Measurements from ENCODE around the gene RHBDL1.
"Not testable (repeated sequence)": the region's sequence is repeated elsewhere in the genome, so short reads cannot be mapped to it uniquely, and the experiment has no call there.

RHBDL1 gene

DNA sequence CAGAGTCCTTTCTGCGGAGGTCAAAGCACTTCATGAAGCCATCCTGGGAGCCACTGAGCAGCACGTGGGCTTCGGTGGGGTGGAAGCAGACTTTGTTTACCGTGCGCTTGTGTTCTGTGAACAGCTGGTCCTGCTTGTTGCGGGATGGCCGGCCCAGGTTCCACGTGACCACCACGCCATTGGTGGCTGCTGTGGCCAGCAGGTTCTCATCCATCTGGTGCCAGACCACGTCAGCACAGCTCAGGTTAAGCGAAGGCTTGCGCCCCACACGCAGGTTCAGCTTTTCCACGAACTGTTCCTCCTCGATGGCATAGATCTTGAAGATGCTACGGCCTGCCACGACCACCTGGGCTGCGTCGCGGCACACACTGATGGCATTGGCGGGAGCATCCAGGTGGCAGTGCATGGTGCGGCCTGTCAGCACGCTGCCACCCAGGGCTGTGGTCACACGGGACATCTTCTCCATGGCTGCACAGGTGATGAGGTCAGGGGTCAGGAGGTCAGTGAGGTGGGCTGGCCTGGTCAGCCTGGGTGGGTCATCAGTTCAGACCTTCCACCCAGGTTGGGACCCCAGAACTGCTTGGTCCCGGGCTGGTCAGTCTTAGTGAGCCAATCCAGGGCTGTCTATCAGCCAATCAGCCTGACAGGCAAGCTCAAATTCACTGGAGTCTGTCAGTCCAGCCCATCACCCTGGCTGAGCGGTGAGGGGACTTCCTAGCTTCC, 13.9 kb downstream of the RHBDL1 start:
- no peak for DNase-seq

DNA sequence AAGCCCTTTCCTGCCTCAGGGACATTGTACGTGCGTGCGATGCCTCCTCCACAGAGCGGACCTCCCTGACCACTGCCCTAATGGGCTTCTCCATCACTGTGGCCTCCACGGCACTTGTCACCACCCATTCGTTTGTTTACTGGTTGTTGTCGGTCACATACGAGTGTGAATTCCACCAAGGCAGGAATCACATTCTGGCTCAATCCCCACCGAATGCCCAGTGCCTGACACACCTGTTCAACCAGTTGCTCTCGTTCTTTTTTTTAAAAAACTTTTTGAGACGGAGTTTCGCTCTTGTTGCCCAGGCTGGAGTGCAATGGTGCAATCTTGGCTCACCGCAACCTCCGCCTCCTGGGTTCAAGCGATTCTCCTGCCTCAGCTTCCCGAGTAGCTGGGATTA, 15.8 kb downstream of the RHBDL1 start:
- DNase-seq, result not testable (repeated sequence)

DNA sequence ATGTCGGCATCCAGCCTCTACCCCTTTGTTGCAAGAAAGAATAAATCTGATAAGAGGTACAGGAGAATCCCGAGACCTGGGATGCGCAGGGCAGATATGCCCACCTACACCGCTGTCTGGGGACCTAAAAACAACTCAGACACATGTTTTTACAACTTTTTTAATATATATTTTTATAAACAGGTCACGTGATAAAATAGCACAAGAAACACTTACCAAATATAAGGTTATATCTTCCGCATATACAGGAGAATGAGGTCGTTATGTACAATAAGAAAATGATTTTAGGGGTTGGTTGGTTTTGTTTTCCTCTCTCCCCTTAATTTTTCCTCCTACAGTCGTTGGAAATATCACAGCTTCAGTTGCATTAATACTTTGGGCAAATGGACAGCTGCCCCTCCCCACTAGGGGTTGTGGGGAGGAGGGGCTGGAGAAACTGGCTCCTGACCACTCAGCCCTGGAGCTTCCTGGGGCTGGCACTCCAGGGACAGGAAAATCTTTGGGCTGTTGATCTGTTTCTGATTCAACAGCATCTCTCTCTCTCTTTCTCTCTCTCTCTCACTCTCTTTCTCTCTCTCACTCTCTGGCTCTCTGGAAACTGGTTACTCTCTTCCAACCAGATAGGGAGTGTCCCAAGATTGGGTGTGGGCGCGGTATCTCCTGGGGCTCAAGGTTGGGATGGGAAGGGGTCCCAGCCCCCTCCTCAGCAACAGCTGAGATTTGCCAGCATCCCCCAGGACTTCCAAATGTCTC, 17.1 kb downstream of the RHBDL1 start:
- no peak for DNase-seq

DNA sequence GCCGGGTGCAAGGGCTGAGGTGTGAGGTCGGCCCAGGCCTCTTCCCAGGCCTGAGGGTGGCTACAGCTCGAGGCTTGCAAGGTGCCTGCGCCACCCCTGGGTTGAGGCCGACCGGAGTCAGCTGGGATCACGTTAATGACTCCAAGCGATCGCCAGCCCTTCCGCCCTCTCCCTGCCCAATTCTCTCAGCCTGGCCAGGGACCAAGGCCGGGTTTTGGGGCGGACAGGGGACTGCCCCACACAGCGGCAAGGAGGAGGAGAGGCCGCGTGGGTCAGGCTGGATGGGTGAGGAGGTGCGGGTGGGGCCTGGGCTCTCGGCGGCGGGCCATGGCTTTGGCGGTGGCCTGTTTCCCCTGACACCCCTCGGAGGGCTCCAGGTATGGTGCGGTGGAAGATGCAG, 17.9 kb downstream of the RHBDL1 start:
- no peak for DNase-seq

DNA sequence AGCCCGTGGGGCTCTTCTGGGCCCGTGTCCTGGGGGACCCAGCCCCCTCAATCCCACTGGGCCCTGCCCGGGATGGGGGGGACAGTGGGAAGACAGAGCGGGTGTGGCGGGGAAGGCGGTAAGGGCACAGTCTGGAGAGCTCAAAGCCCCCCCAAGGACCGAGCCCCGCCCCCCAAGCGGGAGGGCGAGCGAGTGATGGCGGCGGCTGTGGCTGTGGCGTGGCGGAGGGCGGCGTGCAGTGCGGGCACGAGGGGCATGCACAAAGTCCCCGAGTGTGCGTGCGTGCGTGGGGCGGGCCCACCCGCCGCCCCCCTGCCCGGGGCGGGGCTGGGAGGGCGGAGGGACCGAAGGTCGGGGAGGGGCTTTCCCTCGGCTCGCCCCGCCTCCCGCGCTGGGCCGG, 18.3 kb downstream of the RHBDL1 start:
- DNase-seq, result no peak

DNA sequence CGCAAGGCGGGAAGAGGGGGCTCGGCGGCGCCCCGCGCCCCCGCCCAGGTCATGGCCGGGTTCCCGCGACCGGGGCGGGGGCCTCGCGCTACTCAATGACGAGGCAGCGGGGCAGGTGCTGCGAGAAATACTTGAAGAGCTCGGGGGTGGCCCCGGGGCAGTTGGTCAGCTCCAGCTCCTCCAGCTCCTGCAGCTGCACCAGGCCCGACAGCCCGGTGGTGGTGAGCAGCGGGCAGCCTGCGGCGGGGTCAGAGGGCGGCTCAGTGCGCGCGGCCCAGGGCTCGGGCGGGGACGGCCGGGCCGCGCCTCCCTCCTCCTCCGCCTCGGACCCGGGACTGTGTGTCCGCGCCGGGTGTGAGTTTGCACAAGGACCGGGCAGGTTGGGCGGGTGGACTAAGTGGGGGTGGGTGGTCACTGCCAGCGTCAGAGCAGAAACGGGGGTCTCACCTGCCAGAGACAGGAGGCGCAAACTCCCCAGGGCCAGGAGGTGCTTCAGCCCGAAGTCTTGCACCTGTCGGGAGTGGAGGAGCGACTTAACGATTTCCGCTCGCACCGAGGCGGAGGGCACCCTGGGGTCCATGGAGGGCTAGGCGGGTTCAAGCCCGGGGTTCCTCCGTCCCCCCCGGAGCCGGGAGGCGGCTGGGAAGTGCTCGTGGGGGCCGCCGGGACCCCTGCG, 18.9 kb downstream of the RHBDL1 start:
- DNase-seq, result no peak

DNA sequence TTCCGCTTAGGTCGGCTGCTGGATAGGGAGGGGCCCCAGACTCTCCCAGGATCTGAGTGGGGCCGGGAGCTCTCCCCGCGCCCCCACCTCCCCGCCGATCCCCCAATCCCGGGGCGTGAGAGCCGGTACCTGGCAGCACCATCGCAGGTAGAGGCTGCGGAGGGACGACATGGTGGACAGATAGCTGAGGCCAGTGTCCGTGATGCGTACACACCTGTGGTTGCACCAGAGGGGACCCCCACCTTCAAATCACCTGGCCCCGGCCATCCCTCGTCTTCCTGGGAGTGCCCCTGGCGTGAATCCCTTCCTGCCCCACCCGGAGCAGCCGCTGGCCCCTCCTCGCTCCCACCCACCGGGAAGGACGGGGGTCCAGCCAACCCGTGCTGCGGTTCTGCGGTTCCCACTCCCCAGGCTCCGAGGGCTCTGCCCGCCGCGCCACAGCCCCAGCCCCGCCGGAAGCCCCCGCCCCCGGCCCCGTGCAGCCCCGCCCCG, 19.4 kb downstream of the RHBDL1 start:
- DNase-seq, result no peak

DNA sequence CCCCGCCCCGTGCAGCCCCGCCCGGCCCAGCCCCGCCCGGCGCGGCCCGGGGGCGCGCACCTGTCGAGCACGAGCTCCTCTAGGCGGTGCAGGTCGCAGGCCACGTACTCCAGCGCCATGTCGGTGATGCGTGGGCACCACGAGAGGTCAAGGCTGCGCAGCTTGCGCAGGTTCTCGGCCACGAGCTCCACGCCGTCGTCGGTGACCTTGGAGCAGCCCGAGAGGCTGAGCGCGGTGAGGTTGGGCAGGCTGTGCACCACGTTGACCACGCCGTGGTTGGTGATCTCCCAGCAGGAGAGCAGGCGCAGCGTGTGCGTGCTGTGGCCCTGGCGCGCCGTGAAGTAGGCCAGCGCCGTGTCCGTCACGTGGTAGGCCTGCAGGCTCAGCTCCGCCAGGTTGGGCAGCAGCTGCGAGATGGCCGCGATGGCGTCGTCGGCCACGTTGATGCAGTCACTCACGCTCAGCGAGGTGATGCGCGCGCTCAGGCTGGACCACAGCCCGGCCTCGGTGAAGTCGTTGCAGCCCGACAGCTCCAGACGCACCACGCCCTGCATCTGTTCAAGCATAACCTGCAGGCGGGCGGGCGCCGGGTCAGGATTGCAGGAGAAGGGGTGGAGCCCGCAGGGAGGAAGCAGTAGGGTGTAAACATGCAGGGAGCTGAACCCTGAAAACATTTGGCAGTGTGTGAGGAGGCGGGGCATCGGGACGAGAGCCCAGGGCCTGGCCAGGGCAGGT, 20.1 kb downstream of the RHBDL1 start:
- DNase-seq, result peak; percentile 71

DNA sequence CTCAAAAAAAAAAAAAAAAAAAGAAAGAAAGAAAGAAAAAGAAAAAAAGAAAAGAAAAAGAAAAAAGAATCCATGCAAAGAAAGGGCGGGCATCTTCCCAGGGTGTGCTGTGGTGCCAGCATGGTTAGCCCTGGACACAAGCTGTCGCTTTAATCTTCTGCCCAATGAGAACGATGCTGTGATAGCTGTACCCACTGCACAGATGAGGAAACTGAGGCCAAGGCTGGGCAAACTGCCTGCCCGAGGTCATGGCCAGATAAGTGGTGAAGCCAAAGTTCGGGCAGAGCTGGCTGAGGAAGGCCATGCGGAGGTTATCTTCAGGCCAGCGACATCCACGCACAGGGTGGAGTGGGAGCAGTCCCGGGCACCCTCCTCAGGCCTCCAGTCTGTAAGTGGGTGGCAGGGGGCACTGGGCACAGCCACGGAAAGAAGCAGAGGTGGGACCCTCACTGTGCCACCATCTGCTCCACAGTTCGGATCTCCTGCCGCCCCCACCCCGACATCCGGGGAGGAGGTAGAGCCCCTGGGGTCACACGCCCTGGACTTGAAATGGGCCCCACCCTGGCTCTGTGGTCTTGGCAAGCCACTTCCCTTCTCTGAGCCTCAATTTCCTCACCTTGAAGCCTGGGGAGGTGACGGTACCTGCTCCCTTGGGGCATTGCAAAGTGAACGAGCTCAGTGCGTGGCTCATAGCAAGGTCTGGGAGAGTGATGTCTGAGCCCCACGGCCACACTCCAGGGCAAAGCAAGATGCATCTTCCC, 23.6 kb downstream of the RHBDL1 start:
- no peak for DNase-seq

DNA sequence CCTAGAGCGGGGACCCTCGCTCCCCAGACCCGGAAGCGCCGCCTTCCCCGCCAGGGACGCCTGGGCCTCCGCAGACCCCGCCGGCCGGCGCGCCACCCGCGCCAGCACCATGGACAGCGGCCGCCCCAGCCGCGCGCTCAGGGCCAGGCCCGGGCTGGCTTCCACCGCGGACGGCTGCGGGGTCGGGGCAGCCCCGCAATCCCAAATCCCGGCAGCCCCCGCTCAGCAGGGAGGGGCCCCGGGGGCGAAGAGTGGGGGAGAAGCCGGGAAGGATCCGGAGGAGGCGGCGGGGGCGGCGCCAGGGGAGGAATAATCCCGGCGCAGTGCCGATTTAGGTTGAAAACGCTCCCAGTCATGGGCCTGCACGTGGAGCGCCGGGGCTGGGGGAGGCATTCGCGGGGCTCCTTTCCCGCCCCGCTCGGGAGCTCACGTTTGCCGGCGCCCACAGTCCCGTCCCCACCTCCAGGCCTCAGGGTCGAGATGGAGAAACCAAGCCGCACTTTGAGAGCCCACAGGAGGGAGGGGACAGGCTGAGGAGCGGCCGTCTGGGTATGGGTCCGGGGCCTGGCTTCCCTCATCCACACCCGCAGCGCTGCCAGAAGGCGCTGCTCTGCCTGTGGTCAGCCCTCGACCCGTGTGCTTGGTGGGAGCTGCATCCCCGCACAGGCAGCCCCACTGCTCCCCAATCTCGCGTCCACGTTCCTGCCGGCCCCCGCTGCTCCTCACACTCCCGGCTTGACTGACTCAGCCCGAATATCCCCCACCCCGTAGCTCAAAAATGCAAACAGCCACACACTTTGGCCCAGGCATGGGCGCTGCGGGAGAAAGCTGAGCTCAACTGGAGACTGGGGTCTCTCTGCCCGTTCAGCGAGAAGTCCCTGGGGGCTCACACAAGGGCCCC, 25.5 kb downstream of the RHBDL1 start:
- DNase-seq, result no peak

DNA sequence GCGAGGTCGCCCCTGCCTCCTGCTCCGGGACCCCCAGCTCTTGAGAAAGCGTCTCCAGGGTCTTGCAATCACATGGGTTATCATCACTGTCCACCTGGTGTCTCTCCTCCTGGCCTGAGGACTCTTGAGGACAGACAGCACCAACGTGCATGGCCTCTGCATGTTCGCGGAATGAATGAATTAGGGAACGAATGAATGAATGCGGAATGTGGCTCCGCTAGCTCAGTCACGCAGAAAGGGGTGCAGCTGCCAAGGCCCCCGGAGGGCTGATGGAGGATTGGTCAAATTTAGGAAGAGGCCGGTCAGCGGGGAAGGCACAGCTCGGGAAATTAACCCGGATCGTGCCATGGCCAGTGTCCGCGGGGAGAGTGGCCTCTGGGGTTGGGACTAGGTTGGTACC, 26.9 kb downstream of the RHBDL1 start:
- DNase-seq, result no peak

DNA sequence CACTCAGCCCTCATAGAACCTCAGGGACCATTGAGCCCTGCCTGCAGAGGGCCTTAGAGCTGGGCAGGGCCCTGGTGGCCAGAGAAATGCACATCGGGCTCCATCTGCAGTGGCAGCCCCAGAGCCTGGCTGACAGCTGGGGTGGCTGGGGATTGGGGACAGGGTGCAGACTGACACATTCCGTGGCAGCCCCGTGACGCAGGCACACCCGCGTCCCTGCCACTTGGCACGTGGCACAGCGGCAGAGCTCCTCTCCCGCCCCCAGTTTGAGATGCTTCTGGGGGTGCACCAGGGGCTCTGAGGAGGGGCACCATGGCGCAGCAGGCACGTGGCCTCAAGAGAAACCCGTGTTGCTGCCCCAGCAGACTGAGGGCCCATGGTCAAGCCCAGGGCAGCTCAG, 27.9 kb downstream of the RHBDL1 start:
- no peak for DNase-seq

DNA sequence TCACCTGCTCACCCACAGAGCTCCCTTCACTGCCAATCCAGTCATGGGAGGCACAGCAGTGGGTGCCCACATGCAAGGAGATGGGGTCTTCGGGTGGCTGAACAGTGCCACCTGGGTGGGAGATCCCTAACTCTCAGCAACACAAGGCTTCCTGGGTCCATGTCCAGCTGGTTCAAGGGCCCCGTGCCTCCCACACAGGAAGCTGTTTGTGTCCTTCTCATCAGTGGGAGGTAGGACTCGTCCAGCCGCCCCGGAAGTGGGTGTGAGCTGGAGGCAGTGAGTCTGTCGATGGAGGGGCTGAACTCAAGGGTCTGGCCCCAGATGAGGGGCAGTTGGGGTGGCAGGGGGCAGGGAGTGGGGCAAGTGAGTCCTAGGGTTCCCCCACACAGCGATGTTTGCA, 28.6 kb downstream of the RHBDL1 start:
- DNase-seq, result no peak

DNA sequence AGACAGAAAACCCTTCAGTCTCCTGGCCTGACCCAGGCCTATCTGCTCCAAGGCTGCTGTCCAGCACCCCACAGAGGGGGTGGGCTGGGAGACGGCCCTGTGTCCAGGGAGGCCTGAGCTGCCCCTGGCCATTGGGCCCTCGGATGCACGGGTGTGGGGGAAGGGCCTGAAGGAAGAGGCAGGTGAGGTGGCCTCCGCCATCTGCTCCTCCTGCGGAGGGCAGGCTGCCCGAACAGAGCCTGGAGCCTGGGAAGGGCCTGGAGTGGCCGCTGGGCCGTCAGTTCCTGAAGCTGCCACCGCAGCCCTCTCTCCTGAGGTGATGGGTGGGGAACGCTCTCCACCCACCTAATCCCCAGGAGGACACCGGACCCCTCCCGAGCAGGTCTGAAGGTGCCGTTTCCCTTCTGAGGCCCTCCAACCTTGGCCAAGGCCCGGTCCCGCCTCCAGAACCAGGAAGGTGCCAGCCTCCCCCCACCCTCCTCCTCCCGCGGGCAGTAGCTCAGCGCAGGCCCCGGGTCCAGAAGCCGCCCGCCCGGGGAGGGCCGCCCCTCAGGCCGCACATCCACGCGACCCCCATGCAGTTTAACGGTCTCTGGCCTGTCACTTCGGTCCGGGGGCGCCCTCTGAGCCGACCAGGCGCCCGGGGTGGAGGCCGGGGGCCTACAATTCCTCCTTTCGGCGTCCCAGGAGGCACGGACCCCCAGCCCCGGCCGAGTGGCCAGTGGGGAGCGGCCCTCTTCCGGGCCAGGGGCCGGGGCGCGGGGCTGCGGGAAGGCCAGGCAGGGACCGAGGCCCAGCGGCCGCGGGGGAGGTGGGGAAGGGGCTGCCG, 29.3 kb downstream of the RHBDL1 start:
- DNase-seq, result no peak

DNA sequence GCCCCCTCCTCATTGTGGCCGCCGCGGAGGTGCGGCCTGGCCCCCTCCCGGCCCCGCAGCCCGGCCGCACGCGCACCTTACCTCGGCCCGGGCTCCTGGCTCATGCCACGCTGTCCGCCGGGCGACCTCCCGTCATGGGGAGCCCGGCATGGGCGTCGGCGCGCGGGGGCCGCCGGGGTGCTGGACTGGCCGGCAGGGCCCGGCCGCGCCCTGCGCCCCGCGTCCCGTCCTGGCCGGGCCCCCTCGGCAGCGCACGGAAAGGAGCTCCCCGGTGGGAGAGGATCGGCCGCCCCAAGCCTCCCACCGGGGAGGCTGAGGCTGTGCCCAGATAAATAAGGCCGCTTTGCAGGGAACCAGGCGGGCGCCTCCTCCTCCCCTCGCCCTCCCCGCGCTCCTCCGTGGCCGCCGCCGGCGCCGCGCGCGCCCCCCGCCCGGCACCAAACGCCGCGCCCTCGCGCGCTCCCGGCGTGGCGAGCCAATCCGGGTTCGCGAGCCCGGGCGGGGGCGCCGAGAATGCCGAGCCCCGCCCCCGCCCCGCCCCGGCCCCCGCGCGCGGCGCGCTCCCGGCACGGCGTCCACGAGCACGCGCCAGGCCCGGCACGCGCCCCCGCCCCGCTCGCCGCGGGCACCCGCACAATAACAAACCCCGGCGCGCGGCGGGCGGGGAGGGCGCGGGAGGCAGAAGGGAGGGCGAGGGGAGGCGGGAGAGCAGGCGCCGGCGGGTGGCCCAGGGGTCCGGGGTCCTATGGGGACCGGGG, 30.1 kb downstream of the RHBDL1 start, which contains the start of gene FBXL16:
TSS of gene FBXL16 (minus strand) at position 371 of the 758 bp plus-strand sequence. CDS start 8,396 bp downstream, outside the sequence.
- DNase-seq, result no peak

DNA sequence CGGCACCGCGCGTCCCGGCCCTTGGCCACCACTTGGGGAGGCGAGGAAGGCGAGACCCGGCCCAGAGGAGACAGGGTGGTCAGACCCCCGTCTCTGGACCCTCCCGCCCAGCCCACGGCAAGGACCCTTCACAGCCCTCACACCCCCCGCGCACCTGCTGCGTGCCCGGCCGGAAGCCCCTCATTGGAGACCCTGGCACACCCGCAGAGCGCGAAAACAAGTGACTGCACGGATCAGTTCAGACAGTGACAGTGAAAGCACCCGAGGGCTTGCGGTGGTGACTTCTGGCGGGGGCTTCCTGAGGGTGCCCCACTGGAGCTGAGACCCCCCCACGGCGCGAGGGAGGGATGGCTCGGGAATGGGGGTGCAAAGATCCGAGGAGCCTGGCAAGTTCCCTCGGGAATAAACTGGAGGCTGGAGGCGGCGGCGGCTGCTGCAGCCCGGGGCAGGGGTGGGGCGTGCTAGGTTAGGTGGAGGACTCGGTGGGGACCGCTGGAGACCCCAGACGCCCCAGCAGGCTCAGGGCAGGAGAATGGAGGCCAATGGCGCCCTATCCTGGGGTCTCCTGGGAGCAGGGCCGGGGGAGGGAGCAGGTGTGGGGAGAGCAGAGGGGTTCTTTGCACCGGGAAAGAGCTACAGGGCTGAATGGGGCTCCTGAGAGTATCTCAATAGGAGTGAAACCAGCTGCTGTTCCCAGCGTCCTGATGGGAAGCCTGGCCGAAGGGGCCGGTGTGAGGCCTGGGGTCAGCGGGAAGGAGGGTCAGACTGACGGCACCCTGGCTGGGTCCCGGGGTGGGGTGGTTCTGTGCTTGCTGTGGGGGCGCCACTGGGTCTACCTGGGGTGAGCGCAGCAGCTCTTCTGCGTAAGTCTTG, 31.0 kb downstream of the RHBDL1 start:
- no peak for DNase-seq

DNA sequence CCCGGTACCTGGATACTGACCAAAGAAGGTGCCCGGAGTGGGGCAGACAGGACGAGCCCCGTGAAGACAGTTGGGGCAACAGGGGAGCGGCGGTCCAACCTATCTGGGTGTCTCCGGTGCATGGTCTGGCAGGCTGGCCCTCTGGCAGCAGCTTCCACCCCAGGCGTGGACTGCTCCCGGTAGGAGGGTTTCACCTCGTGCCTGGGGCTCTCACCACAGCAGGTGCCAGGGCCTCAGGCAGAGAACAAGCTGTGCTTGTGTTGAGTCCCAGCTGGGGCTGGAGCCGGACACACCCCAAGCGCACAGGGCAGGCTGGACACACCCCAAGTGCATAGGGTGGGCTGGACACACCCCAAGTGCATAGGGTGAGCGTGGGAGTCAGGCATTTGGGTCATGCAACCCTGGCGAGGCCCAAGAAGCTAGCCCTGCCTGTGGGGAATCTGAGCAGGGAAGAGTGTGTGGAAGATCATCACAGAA, 31.6 kb downstream of the RHBDL1 start:
- no peak for DNase-seq

DNA sequence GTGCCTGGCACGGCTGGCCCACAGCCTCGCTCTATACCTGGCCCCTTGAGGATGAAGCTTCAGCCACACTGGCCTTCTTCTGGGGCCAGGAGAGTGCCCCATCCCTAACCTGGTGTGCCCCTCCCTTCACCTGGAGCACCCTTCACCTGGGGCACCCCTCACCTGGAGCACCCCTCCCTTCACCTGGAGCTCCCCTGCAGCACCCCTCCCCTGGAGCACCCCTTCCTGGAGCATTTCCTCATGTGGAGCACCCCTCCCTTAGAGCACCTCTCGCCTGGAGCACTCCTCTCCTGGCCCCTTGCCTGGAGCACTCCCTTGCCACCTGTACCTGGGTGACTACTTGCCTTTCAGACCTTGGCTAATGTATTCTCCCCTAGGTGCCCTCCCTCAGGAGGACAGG, 32.5 kb downstream of the RHBDL1 start:
- DNase-seq, result no peak

All from NCI-H2081 treated with DMSO at 0.1 percent for 48 hours (cell line).